GM12801 (cell line): ENCODE results near the gene ASB3.

ENCODE experiments used
- TF ChIP-seq, protein P1 (sequence below): IDR thresholded peaks from one replicate; pipeline ENCODE4 v1.5.1; 2011; ENCODE audit warnings: control low read depth; ENCODE audit not compliant: insufficient read length; ENCODE audit errors: extremely low read depth

Gene ASB3

GRCh38 chr2:53801547-53801946, 14.8 kb upstream of the ASB3 start:
- TF ChIP-seq, protein P1, sequence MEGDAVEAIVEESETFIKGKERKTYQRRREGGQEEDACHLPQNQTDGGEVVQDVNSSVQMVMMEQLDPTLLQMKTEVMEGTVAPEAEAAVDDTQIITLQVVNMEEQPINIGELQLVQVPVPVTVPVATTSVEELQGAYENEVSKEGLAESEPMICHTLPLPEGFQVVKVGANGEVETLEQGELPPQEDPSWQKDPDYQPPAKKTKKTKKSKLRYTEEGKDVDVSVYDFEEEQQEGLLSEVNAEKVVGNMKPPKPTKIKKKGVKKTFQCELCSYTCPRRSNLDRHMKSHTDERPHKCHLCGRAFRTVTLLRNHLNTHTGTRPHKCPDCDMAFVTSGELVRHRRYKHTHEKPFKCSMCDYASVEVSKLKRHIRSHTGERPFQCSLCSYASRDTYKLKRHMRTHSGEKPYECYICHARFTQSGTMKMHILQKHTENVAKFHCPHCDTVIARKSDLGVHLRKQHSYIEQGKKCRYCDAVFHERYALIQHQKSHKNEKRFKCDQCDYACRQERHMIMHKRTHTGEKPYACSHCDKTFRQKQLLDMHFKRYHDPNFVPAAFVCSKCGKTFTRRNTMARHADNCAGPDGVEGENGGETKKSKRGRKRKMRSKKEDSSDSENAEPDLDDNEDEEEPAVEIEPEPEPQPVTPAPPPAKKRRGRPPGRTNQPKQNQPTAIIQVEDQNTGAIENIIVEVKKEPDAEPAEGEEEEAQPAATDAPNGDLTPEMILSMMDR, result no peak

GRCh38 chr2:53793821-53794220, 7.1 kb upstream of the ASB3 start:
- TF ChIP-seq, protein P1, result no peak

DNA sequence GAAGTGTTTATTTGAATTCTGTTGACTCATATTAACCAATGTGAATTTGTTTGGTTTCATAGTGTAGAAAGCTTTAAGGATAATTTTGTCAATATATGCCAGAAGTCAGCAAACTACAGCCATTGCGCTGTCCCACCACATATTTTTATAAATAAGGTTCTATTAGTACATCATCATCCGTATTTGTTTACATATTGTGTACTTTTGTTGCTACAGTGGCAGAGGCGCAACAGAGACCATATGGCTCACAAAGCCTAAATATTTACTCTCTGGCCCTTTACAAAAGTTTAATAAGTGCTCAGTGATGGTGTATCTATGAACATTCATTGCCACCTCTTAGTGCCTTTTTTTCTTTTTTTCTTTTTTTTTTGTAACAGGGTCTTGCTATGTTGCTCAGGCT, 6.5 kb upstream of the ASB3 start:
- TF ChIP-seq, protein P1, result no peak

DNA sequence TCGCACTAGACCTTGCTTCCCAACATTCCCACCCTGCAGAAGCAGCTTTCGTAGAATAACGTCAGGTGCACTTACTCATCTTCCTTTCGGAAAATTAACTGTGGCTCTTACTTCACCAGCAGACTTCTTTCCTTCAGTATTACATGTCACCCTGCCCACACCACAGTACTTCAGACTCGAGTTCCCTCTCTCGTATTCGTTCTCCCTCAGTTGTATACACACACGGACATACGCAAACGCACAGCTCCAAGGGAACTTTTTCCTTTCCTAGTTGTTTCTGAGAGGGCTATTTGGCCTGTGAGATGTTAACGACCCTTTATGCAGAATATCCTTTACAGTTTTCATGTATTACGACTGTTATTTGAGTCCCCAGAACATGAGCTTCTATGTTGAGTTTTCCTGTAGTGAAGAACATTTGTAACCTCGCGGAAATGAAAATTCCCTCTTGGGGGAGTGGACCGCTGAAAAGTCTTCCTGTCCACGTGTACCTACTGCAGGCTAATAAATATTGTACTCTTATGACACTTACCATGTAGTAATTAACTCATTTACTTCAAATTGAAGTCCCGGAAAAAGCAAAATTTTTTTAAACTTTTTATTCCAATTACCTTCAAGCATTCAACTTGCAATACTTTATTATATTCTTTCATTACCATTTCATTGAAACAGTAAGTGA, 999 bp upstream of the ASB3 start:
- TF ChIP-seq, protein P1, result no peak

DNA sequence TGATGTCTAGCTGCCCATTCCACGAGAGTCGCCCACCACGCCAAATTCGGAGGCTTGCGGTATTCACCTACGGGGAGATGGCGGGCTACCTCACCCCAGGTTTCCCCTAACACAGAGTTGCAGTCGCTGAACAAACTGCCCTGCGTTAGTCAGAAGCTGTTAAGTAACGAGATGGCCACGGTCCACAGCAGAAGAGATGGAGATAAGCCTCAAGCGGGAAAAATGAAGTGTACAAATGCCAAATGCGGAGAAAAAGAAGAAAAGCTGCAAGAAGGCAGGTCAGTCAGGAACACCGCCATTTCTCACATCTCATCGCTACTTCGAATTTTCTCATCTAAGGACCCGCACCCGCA, 425 bp downstream of the ASB3 start:
- TF ChIP-seq, protein P1, result no peak

- TF ChIP-seq, protein P1, result no peak
These were observed 1.4 kb downstream of the ASB3 start for GRCh38 chr2:53785366-53785765.

- TF ChIP-seq, protein P1, result no peak
These were observed 2.3 kb downstream of the ASB3 start for GRCh38 chr2:53784436-53784835.
